ENCODE measurements around the gene HEXD. TPM values are rescaled to one million over a fixed set of nuclear protein-coding genes. Genes with fewer than 3 reads are reported as not detected.

Gene HEXD
- polyA plus RNA-seq, 3 donors: 8.9 to 61.5 (median 12.7) TPM

- Histone ChIP-seq H3K4me1 (ENCODE audit: control insufficient read depth in 1 of 2, insufficient read depth in 2 of 2, low read length in 2 of 2) (peaks cover 33 to 36% of the 10 kb centered on the region in 2 donors), H3K4me2 (replicated peaks; ENCODE audit: extremely low read depth, low read length, poor library complexity, severe bottlenecking) (no peak overlapping the region), H3K9ac (ENCODE audit: insufficient read depth, low read length, poor library complexity, severe bottlenecking) (no peak overlapping the region), H2AFZ (ENCODE audit: insufficient read depth, low read depth, low read length, poor library complexity, severe bottlenecking) (no peak overlapping the region), H3K79me2 (ENCODE audit: insufficient read depth, low read length) (peaks cover 45% of the 10 kb centered on the region), H3K9me3 (replicated peaks in 1 of 2; ENCODE audit: control insufficient read depth in 1 of 2, insufficient read depth in 1 of 2, low read length in 2 of 2) (no peaks in the 10 kb centered on the region), H3K36me3 (replicated peaks in 1 of 2; ENCODE audit: control insufficient read depth in 1 of 2, insufficient read depth in 2 of 2, low read length in 2 of 2) (peaks cover 54 to 59% of the 10 kb centered on the region in 2 donors), H3K27ac (ENCODE audit: low read depth in 1 of 2, low read length in 2 of 2) (no peak overlapping the region), H3K27me3 (ENCODE audit: control insufficient read depth in 2 of 2, insufficient read depth in 2 of 2, low read length in 2 of 2) (no peaks in the 10 kb centered on the region), H4K20me1 (ENCODE audit: insufficient read depth, low read length) (peaks cover 86% of the 10 kb centered on the region), H3K4me3 (replicated peaks in 1 of 3; ENCODE audit: low read depth in 2 of 3, low read length in 3 of 3) (no peak overlapping the region)
- H3K4me3 Mint-ChIP-seq: no peak overlapping the region
- TF ChIP-seq CTCF (IDR thresholded peaks at IDR 0.05): no peak
- no peaks in the 10 kb centered on the region for H3K9me3 Mint-ChIP-seq
- H3K27me3 Mint-ChIP-seq (ENCODE audit: low read depth in 3 of 3): no peaks in the 10 kb centered on the region
- 91% methylated on average over 27 of the region's 28 CpGs for WGBS (ENCODE audit: insufficient coverage)
- H3K4me1 Mint-ChIP-seq: peaks cover 30% of the 10 kb centered on the region
- intact Hi-C loops (cut with micrococcal nuclease): no loop called here
- DNase-seq: no peak
- peaks cover 29 to 60% of the 10 kb centered on the region in 2 donors for H3K36me3 Mint-ChIP-seq
- H3K27ac Mint-ChIP-seq: peak overlapping the region in 2 of 7 donors; percentile 26 to 64
Measured at GRCh38 chr17:82442643-82443464, 24.7 kb downstream of the HEXD start.

GRCh38 chr17:82443465-82444283 lies 25.5 kb downstream of the HEXD start:
- Mint-ChIP-seq H3K4me1 (peaks cover 30% of the 10 kb centered on the region), H3K27ac (peak overlapping the region in 1 of 7 donors; percentile 57), H3K9me3 (no peaks in the 10 kb centered on the region), H3K27me3 (ENCODE audit: low read depth in 3 of 3) (no peaks in the 10 kb centered on the region), H3K4me3 (no peak overlapping the region), H3K36me3 (peaks cover 29 to 61% of the 10 kb centered on the region in 2 donors)
- no peak for DNase-seq
- H3K36me3 ChIP-seq (replicated peaks in 1 of 2; ENCODE audit: control insufficient read depth in 1 of 2, insufficient read depth in 2 of 2, low read length in 2 of 2): peaks cover 54 to 61% of the 10 kb centered on the region in 2 donors
- no peak overlapping the region for H3K4me3 ChIP-seq (replicated peaks in 1 of 3; ENCODE audit: low read depth in 2 of 3, low read length in 3 of 3)
- no peak overlapping the region for H3K9ac ChIP-seq (ENCODE audit: insufficient read depth, low read length, poor library complexity, severe bottlenecking)
- intact Hi-C loops (cut with micrococcal nuclease): no loop called here
- peaks cover 50% of the 10 kb centered on the region for H3K79me2 ChIP-seq (ENCODE audit: insufficient read depth, low read length)
- H3K9me3 ChIP-seq (replicated peaks in 1 of 2; ENCODE audit: control insufficient read depth in 1 of 2, insufficient read depth in 1 of 2, low read length in 2 of 2): no peaks in the 10 kb centered on the region
- H2AFZ ChIP-seq (ENCODE audit: insufficient read depth, low read depth, low read length, poor library complexity, severe bottlenecking): no peak overlapping the region
- H4K20me1 ChIP-seq (ENCODE audit: insufficient read depth, low read length): peaks cover 91% of the 10 kb centered on the region
- H3K4me2 ChIP-seq (replicated peaks; ENCODE audit: extremely low read depth, low read length, poor library complexity, severe bottlenecking): no peak overlapping the region
- H3K4me1 ChIP-seq (ENCODE audit: control insufficient read depth in 1 of 2, insufficient read depth in 2 of 2, low read length in 2 of 2): peaks cover 38 to 42% of the 10 kb centered on the region in 2 donors
- H3K27ac ChIP-seq (ENCODE audit: low read depth in 1 of 2, low read length in 2 of 2): no peak overlapping the region
- no peak for TF ChIP-seq CTCF (IDR thresholded peaks at IDR 0.05)
- 96% methylated on average over 24 of the region's 40 CpGs for WGBS (ENCODE audit: insufficient coverage)
- no peaks in the 10 kb centered on the region for H3K27me3 ChIP-seq (ENCODE audit: control insufficient read depth in 2 of 2, insufficient read depth in 2 of 2, low read length in 2 of 2)
